A204.1 (cell line): ENCODE data around the gene SPP1.
"Not testable (repeated sequence)": the region's sequence is repeated elsewhere in the genome, so short reads cannot be mapped to it uniquely, and the experiment has no call there.

ENCODE experiments used
- FAIRE-seq: peaks from 2 replicates; lab custom pipeline; 2012; peaks lifted over from hg19 to GRCh38; lab: Jason Lieb, UNC

SPP1 gene

DNA sequence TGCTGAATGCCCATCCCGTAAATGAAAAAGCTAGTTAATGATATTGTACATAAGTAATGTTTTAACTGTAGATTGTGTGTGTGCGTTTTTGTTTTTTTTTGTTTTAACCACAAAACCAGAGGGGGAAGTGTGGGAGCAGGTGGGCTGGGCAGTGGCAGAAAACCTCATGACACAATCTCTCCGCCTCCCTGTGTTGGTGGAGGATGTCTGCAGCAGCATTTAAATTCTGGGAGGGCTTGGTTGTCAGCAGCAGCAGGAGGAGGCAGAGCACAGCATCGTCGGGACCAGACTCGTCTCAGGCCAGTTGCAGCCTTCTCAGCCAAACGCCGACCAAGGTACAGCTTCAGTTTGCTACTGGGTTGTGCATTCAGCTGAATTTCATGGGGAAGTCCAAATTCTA, at the start of gene SPP1:
TSS of gene SPP1 (plus strand) at position 249 of the 400 bp plus-strand sequence. CDS start 1,182 bp downstream, outside the sequence.
- FAIRE-seq: no peak

DNA sequence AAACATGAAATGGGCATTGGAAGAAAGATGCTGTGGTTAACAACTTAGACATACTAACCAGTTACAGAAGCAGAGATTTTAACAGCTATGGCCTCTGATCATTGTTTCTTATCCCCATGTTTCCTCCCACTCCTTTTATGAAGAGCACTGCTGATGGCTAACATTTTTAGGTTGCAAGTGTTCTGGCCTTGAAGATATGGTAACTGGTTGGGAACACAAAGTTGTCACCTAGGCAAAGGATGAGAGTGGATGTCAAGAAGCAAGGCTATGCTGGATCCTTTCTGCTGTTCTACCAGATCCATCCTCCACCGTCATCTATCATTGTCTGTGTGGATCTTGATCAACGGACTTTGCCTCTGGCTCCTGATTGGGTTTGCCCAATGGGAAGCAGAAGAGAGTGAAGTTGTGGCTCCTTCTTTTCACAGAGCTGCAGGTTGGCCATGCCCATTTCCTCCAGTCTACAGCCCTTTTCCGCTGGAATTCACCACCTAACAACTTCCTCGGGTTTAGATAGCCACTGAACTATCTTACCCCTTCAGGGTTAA, 48.9 kb upstream of the SPP1 start:
- no peak for FAIRE-seq

DNA sequence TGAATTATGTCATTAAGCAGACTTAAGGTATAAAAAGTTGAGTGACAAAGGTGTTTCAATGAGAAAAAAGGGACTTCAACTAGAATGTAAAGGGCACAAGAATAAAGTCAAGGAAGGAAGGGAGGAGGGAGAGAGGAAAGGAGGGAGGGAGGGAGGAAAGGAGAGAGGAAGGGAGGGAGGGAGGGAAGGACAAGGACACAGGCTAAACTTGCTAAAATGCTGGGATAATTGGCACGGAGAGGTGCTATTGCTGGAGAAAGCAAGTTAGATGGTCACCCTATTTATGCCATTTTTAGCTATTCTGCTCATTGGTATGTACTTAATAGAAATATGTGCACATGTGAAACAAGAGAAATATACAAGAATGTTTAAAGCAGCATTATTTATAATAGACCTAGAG, 44.9 kb upstream of the SPP1 start:
- no peak for FAIRE-seq

DNA sequence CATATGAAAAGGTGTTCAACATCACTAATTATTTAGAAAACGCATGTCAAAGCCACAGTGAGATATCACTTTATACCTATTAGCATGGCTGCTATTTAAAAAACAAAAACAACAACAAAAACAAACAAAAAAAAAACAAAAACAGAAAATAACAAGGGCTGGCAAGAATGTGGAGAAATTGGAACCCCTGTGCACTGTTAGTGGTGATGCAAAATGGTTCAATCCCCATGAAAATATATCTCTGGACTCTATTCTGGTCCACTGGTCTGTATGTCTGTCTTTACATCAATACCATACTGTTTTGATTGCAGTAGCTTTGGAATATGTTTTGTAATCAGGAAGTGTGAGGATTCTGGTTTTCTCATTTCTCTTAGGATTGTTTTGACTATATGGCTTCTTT, 43.6 kb upstream of the SPP1 start:
- FAIRE-seq: no peak

DNA sequence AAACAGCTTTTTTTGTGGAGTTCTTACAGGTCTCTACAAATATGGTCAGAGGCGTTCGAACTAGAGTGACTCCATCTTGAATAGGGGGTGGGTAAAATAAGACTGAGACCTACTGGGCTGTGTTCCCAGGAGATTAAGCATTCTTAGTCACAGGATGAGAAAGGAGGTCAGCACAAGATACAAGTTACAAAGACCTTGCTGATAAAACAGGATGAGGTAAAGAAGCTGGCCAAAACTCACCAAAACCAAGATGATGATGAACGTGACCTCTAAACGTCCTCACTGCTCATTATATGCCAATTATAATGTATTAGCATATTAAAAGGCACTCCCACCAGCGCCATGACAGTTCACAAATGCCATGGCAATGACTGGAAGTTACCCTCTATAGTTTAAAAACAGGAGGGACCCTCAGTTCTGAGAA, 42.8 kb upstream of the SPP1 start:
- FAIRE-seq: no peak

DNA sequence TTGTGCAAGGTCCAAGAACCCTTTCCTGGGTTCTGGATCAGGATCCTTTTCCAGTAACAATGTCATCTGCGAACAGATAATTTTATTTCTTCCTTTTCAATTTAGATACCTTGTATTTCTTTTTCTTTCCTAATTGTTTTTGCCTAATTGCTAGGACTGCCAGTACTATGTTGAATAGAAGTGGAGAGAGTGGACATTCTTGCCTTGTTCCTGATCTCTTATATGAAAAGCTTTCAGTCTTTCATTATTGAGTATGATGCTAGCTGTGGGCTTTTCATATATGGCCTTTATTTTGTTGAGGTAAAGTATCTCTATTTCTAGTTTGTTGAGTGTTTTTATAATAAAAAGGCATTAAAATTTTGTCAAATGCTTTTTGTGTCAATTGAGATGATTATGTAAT, 42.2 kb upstream of the SPP1 start:
- no peak for FAIRE-seq

DNA sequence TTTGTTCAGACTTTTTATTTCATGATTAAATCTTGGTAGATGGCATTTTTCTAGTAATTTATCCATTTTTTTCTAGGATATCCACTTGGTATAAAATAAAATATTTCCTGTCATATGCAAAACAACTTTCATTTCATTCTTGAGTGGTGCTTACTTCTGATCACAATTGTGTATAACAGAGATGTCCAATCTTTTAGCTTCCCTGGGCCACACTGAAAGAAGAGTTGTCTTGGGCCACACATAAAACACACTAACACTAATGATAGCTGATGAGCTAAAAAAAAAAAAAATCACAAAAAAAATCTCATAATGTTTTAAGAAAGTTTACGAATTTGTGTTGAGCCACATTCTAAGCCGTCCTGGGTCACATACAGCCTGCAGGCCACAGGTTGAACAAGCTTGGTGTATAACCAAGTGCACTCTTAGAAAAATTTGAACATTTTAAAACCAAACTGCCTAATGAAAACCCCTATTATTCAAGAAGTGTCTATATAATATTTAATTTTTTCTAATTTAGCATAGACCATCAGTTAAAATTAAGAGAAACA, 41.3 kb upstream of the SPP1 start:
- no peak for FAIRE-seq

DNA sequence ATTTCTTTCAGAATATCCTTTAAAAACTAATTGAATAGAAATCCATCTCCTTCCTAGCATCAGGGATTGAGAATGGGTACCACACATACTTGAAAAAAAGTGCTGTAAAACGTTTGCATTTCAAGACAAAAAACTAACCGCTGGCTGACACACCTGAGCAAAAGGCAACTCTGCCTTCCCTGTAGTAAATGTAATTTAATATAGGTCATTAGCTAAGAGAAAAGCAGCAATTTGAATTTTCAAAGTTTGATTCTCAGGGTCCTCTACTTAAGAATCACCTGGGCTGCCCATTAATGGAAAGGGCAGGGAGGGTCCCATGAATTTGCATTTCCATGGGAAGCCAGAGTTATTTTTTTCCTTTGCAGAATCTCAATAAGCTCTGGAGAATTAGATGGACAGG, 40.5 kb upstream of the SPP1 start:
- no peak for FAIRE-seq

DNA sequence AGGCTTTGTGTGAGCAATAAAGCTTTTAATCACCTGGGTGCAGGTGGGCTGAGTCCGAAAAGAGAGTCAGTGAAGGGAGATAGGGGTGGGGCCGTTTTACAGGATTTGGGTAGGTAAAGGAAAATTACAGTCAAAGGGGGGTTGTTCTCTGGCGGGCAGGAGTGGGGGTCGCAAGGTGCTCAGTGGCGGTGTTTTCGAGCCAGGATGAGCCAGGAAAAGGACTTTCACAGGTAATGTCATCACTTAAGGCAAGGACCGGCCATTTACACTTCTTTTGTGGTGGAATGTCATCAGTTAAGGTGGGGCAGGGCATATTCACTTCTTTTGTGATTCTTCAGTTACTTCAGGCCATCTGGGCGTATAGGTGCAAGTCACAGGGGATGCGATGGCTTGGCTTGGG, 39.6 kb upstream of the SPP1 start:
- not testable (repeated sequence) for FAIRE-seq

DNA sequence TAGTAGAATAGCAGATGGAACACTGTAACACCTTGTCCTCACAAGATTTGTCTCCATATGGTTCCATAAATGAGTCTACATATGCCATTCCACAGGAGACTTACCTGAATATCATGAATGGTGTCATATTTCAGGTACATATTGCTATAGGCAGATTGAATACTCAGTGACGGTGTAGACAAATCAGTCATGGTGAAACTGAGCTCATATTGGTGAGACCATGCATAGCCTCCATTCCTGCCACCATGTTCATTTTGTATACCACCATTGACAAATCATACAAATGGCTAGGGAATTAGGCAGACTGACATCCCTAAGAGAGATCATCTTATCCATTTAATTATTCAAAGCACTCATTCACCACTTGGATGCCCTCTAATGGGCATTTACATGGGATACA, 38.0 kb upstream of the SPP1 start:
- FAIRE-seq: no peak

DNA sequence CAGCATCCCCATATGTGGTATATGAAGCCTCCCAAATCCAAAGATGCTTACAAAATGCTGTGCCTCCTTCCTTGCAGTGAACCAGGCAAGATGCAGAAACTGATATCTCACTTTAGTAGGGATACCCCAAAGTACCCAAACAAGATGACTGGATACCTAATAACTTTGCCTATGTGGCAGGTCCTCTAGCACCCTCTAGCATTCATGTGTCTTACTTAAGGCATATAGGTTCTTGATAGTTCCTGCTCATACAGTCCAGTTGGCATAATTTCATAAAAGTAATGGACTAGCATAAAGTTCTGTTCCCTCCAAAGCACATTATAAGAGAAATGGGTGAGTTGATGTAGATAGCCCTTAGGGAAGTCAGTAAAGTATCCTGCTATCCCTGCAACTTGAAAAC, 36.8 kb upstream of the SPP1 start:
- FAIRE-seq: no peak

DNA sequence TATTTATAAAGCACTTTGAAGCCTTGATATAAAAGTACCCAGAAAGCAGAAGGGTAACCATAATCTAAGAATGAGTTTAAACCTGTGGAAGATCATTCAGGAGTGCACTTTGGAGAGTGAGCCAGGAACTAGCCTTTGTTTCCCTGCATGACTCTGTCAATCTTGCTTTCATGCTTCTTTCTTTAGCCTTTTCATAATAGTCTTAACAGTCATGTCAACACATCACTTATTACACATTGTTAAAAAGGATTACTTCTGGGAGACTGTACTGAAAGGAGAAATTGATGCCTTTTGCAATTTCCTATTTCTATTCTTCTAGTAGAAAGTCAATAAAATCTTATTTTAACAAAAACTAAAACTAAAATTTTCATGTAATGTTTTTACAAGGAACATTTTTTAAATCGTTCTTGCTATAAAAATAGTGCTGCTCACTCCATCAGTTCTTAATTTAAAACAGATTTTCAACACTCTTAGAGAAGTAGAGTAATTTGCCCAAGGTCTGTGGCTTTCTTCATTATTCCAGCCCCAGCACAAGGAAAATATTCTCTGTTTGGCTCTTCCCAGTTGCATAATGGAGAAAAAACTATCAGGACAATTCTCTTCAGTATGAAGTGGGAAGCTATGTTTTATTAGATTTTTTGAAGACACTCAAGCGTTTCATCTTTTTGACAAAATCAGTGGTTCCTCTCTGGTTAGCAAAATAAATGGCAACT, 35.4 kb upstream of the SPP1 start:
- no peak for FAIRE-seq

DNA sequence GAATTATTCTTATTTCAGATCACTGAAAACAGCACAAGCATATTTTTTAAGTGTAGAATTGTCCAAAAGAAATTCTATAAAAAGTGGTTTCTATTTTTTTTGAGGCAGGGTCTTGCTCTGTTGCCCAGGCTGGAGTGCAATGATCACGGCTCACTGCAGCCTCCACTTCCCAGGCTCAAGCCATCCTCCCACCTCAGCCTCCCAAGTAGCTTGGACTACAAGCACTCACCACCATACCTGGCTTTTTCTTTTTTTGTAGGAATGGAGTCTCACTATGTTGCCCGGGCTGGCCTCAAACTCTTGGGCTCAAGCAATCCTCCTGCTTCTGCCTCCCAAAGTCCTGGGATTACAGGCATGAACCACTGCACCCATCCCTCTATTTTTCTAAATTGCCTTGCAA, 34.7 kb upstream of the SPP1 start:
- not testable (repeated sequence) for FAIRE-seq

DNA sequence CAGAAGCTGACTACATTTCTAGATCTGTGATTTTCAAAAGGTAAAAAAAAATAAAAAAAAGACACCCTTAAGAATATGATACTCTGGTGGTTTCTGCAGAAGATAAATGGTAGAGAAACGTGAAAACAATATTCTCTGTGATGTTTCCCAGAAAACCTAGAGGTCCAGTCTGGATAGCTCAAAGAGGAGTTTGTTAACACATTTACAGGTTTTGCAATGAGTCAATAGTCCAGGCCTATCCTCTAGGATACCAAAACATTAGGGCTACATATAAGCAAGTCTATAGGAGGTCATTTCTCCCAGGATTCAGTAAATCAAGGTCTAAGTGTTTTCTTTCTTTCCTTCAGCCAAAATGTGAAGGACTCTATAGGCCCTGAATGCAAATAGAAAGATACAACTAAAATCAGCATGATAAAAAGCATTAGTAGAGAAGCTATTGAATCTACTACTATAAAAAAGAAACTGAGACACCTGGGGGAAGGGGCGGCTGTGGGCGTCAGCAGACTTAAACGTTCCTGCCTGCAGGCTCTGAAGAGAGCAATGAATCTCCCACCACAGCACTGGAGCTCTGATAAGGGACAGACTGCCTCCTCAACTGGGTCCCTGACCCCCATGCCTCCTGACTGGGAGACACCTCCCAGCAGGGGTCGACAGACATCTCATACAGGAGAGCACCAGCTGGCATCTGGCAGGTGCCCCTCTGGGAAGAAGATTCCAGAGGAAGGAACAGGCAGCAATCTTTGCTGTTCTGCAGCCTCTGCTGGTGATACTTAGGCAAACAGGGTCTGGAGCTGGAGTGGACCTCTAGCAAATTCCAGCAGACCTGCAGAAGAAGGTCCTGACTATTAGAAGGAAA, 33.7 kb upstream of the SPP1 start:
- no peak for FAIRE-seq

DNA sequence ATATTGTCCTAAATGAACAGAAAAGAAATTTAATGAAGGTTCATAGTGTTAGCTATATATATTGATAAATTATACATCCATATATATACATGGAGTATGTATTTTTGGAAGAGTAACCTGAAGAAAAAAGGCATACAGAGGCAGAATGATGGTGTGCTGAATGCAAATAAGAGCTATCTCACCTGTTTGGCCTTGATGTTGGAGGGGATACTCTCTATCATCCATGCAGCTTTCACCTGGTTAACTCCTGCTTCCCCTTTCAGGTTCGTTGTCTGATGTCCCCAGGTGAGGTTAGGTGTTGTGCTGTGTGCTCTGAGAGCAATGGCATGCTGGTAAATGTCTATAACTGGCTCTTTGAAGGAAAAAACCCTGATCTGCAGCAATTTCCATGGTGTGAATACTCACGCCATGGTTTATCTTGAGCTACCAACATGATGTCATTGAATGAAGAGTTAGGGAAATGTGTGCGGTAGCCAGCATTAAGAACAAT, 31.8 kb upstream of the SPP1 start:
- no peak for FAIRE-seq

DNA sequence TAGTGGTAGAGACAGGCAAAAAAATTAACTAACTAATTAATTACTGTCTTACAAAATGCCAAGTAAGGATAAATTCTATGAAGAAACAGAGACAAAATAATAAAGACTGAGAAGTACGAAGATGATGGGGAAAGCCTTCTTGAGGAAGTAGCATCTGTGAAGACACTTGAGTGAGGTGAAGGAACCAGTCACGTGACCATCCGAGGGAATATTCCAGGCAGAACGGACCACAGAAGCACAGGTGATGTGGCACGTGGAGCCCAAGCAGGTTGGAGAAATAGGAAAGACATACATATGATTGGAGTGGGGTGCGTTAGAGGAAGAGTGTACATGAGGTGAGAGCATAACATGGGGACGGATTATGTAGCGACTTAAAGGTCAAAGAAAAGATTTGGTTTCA, 30.5 kb upstream of the SPP1 start:
- no peak for FAIRE-seq

DNA sequence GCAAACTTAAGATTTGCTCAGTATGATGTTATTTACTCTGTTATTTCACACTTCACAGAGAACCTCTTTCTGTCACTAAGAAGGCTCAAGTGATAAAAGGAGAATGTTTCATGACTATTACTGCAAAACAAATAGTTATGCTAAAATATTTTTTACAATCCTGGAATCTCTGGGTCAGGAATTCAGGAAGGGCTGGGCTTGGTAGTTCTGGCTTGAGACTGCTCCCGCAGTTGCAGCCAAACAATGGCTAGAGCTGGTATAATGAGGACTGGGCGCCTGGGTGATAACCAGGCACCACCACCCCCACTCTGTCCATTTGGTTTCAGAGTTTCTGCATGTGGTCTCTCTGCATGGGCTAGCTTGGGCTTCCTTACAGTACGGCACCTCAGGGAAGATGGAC, 28.7 kb upstream of the SPP1 start:
- no peak for FAIRE-seq

DNA sequence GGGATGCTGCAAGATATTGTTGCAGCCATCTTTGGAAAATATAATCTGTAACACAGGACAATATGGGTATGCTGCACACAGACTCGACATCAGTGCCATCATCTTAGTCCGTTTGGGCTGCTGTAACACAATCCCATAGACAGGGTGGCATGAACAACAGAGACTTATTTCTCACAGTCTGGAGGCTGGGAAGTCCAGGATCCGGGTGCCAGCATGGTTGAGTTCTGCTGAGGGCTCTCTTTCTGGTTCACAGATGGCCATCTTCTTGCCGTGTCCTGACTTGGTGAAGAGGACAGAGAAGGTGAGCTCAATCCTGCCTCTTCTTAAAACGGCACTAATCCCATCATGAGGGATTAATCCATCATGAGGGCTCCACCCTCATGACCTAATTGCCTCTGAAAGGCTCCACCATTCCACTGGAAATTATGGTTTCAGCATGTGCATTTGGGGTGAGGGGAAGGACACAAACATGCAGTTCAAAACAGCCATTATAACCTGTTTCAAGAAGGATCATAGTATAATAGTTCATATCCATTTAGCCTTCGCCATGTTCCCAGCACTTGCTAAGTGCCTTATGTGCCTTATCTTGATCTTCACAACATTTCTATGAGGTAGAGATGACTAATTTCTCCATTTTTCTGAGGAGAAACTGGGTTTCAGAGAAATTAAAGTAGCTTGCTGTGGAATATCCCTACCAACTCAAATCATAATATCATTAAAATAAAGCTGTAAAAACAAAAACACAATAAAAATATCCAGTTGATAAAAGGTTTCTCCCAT, 27.9 kb upstream of the SPP1 start:
- no peak for FAIRE-seq

DNA sequence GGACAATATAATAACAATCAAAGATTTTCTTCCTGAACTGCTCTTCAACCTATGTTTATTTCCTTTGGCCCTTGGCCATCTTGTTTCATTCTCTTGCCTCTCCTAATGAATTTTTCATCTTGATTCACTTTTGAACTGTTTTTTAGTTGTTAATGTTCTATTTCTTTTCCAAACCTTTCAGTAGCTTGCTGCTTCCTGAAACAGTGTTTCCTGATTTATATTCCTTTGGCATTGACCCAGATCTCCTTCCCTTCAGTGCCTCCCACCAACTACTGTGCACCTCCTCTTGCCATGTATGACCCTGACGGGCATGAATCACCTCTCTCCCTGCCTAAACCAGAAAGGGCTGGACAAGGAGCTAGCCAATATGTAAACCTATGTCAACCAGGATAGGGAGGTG, 25.6 kb upstream of the SPP1 start:
- no peak for FAIRE-seq

DNA sequence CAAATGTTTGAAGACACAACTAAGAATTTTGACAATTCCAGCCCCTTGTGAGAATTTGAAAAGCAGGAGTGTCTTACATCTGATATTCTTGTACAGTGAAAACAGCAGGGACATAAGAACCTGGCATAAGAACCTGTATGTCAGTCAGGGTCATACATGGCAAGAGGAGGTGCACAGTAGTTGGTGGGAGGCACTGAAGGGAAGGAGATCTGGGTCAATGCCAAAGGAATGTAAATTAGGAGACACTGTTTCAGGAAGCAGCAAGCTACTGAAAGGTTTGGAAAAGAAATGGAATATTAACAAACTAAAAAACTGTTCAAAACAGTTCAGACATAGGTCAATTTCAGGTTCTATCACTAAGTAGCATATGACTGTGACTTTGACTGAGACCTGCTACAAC, 25.0 kb upstream of the SPP1 start:
- FAIRE-seq: no peak

DNA sequence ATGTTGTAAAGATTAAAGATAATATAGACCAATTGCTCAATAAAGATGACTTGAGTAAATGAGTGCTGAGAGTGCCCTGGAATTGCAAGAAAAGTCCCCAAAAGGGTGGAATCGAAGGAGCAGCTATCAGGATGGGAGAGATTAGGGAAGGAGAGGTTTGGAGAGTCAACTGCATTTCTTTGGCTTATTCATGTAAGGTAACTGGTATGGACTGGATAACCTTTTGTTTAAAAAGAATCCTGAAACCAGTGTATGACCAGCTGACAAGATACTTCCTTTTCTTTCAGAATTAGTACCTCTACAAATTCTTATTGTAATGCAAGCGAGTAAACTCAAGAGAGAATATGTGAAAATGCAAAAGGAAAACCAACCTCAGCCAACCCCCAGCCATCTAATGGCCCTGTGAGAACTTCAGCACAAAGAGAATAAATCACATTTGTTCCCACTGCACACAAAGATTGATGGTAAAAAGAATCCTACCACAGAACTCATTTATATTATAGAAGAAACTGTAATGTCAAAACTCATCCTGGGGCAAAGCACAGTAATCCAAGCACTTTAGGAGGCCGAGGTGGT, 24.5 kb upstream of the SPP1 start:
- FAIRE-seq: no peak

DNA sequence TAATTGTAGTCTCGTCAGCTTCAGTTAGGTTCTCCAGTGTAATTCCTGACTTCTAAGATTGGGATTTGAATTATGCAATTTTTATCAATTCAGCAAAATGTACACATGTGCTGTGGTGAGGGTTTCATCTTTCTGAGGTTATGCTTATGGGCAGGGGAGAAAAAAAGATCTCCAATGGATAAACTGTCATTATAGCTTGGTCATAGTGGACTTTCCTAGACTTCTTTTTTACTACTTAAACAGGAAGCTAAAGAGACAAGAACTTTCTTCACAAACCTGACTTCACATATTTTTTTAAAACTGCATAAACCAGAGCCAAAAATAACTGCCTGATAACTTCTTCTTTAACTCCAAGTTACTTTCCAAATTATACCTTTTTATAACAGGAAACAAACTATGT, 21.7 kb upstream of the SPP1 start:
- FAIRE-seq: no peak
